Spleen (tissue), 7 donors: ENCODE results near the gene ZNF75A.

Experiments
- POLR2A ChIP-seq, 3 donors: fragments of 450-650 bp; IDR thresholded peaks; one replicate each; pipeline ENCODE4 v1.5.1; 2017; ENCODE audit warnings: antibody characterized with exemption in 3 of 3, mild to moderate bottlenecking in 1 of 3
- POLR2AphosphoS5 ChIP-seq, 3 donors: sonication (generic); formaldehyde crosslinking; IDR thresholded peaks; one replicate each; pipeline ENCODE4 v1.5.1; 2017; ENCODE audit warnings: antibody characterized with exemption in 3 of 3
- TF ChIP-seq, protein P1 (sequence below), 11 experiments: fragments of 200-600 bp in 7 of 11; fragments of 450-650 bp in 4 of 11; sonication (generic) in 4 of 11; IDR thresholded peaks in 8 of 11; conservative IDR thresholded peaks in 3 of 11; 1 replicate in 7 of 11; 2 replicates in 4 of 11; pipeline versions ENCODE4 v1.4.0 to v1.8.0; 2016 to 2021; ENCODE audit warnings: antibody characterized with exemption in 11 of 11, inconsistent platforms in 4 of 11, mild to moderate bottlenecking in 1 of 11
- donor health status: DM: no; HTN: no; CAD: no; lungs with moderate emphysema.
- donor health status: DM: no; HTN: no; CAD: no.
- donor health status: DM: no; HTN: no; CAD: no.

- TF ChIP-seq, protein P1, sequence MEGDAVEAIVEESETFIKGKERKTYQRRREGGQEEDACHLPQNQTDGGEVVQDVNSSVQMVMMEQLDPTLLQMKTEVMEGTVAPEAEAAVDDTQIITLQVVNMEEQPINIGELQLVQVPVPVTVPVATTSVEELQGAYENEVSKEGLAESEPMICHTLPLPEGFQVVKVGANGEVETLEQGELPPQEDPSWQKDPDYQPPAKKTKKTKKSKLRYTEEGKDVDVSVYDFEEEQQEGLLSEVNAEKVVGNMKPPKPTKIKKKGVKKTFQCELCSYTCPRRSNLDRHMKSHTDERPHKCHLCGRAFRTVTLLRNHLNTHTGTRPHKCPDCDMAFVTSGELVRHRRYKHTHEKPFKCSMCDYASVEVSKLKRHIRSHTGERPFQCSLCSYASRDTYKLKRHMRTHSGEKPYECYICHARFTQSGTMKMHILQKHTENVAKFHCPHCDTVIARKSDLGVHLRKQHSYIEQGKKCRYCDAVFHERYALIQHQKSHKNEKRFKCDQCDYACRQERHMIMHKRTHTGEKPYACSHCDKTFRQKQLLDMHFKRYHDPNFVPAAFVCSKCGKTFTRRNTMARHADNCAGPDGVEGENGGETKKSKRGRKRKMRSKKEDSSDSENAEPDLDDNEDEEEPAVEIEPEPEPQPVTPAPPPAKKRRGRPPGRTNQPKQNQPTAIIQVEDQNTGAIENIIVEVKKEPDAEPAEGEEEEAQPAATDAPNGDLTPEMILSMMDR (IDR thresholded peaks at IDR 0.05 in 8 of 11, conservative IDR thresholded peaks at IDR 0.05 in 3 of 11) = no peak
- TF ChIP-seq POLR2A (IDR thresholded peaks at IDR 0.05) = no peak
- no peak for TF ChIP-seq POLR2AphosphoS5 (IDR thresholded peaks at IDR 0.05)
Observed at GRCh38 chr16:3317315-3317999, 12.2 kb downstream of the ZNF75A start.
